SKM-1 treated with dmso at 0.1 percent for 144 hours (cell line): ENCODE results near the gene CIAPIN1.
"Not testable (repeated sequence)": the region's sequence is repeated elsewhere in the genome, so short reads cannot be mapped to it uniquely, and the experiment has no call there.

ENCODE experiments used
- DNase-seq: peaks from one replicate; lab custom pipeline; 2025; ENCODE audit not compliant: unreplicated experiment; lab: John Stamatoyannopoulos, UW

CIAPIN1 gene

DNA sequence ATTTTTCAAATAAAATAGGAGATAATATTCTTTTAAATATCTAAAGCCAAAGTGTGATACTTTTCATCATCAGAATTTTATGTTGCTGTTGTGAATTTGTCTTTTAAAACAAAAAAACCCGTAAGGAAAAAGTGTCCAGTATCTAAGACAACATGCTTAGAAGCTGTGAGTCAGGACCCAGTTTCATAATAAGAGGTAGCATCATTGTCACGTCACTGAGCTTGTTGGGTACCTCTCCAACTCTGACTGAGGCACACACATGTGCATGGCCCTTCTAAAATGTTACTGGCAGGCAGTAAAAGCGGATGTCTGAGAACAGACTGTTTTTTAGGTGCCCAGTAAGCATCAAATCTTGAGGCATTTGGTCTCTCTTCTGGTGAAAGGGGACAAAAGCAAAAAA is 2.5 kb downstream of the CIAPIN1 start:
- DNase-seq, result no peak

DNA sequence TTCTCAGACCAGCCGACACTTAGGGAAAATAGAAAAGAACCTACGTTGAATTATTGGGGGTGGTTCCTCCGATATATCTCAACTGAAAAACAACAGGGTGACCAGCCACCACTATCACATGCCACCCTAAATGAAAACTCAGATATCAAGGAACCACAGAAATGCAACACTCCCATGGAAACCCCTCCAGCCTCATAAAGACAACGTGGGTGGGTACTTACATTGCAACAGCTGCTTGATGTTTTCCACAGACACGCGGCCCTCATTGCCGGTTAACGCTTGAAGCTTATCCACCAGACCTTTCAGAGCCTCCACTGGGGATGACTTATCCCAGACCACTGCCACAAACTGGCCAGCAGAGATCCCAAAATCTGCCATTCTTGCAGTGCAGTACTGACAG is 6.6 kb downstream of the CIAPIN1 start:
- not testable (repeated sequence) for DNase-seq

DNA sequence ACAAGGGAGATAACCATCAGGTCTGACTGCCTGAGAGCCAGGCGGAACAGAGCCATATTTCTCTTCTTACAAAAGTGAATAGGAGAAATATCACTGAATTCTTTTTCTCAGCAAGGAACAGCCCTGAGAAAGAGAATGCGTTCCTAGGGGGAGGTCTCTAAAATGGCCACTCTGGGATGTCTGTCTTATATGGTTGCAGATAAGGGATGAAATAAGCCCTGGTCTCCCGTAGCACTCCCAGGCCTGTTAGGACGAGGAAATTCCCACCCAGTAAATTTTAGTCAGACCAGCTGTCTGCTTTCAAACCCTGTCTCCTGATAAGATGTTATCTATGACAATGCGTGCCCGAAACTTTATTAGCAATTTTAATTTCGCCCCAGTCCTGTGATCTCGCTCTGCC is 7.2 kb downstream of the CIAPIN1 start:
- not testable (repeated sequence) for DNase-seq

DNA sequence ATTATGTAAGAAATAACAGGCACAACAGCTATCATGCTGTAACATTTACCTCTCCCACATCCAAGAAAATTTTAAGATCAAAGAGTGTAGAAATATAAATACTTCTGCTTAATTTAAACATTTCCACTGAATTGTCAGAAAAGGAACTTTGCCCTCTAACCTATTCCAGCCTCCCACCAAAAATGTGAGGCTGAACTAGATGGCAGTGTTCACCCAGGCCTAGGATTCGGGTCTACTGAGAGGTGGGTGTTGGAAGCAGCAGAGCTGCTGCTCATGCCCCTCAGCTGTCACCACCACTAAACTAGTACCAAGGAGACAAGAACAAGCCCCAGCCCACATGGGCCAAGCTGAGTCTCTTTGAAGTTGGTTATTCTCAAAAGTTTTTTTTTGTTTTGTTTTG is 11.3 kb downstream of the CIAPIN1 start:
- no peak for DNase-seq

DNA sequence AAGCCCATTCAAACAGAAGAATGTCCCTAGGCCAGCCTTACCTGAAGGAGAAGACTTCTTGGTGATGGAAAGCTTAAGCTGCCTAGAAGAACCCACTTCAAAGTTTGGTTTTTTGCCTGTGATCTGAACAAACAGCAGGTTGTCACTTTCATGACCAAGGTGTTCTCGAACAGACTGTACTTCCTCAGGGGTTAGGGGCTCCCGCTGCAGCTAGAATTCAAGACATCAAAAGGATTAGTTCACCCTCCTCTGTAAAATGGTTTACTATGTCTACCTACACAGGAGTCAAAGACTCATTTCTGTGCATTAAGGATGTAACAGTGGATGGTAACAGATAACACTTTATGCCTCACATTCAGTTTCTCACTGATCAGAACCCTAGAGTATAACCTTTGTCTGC is 13.2 kb downstream of the CIAPIN1 start:
- DNase-seq, result no peak

DNA sequence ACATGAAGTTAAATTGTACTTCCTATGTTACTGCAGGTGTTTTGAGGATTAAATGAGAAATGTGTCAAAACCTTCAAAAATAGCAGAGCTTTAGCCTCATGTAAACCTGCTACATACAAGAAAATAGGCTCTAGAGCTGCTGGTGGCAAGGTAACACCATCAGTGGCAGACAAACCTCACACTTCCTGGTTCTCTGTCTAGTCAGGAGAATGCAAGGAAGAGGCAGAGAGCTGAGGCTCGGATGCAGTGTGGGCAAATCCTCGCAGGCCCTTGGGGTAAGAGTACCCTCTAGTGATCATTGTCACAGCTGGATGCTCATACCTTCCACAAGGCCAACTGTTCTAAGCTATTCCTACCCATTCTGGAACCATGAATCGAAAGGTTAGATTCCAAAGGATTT is 14.2 kb downstream of the CIAPIN1 start:
- no peak for DNase-seq

DNA sequence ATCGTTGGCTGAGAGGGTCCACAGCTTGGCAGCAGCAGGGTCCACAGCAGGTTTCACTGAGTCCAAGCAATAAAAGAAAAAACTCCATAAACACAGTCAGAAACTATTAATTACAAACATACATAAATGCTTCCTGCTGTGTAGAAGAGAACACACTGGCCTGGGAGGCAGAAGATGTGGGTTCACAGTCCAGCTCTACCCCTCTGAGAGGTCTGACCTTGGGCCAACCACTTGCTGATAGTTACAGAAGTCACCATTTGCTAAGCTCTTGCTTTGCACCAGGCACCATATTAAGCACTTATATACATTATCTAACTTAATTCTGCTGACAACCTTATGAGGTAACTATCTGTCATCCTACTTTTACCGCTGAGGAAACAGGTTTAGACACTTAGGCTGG is 14.7 kb downstream of the CIAPIN1 start:
- DNase-seq, result no peak

DNA sequence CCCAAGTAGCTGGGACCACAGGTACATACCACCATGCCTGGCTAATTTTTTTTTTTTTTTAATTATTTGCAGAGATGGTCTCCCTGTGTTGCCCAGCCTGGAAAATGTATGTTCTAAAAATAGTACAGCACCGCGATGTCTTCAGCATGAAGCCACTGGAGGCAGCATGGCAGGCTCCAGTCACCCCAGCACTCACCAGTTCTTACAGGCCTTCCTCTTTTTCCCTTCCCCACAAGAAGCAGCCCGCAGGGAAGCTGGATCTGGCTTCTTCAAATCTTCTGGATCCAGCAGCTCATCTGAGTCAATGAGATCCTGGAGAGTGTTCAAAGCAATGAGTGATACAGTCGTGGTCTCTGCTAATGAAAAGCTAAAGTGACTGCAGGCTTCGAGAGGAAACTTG is 16.2 kb downstream of the CIAPIN1 start:
- no peak for DNase-seq

DNA sequence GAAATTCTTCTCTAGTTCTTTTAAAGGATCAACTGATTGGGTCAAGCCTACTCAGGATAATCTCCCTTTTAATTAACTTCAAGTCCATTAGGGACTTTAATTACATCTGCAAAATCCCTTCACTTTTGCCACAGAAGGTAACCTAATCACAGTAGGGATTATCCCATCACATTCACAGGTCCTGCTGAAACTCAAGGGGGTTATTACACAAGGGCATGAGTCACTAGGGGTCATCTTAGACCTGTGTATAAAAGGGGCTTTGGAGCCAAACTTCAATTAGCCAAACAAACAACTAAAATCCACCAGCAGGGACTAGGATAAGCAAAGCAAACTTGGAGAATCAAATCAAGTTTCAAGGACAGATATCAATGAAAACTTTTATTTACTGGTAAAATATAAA is 19.4 kb downstream of the CIAPIN1 start:
- no peak for DNase-seq

DNA sequence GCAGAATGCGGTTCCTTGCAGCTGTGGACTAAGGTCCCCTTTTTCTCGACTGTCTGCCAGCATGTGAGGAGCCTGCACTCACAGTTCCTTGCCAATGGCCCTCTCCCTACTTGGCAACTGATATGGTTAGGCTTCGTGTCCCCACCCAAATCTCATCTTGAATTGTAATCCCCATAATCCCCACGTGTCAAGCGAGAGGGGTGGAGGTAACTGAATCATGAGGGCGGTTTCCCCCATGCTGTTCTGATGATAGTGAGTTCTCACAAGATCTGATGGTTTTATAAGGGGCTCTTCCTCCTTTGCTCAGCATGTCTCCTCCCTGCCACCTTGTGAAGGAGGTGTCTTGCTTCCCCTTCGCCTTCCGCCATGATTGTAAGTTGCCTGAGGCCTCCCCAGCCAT is 19.9 kb downstream of the CIAPIN1 start:
- no peak for DNase-seq

DNA sequence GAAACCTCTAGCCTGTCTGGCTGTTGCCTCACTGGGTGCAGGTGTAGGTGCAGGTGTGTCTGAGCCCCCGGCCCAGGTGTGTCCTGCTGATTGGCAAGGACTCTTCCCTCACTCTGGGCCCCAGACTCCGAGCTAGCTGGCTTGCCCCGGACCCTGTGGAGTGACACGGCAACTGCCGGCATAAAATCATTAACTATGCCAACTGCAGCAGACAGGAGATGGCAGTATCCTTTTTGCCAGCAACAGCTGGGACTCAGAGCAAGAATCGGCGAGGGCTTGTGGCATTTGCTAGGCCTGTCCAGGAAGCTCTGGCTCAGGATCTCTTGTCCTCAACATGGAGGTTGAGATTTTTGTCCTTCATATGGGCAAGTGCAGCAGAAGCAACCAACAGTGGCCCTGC is 20.8 kb downstream of the CIAPIN1 start:
- DNase-seq, result no peak

DNA sequence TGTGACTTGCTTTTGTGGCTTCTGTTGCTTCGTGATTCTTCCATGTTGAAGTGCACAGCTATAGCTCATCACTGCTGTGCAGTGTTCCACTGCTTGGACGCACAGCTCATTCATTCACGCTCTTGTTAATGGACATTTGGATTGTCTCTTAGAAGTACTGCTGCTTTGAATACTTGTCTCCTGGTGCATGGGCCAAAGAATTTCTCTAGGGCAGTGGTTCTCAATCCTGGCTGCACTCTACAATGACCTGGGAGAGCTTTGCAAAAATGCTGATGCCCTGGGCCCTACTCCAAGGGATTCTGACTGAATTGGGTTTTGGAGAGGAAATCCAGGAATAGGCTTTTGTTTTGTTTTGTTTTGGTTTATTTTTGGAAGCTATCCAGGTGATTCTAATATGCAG is 22.6 kb downstream of the CIAPIN1 start:
- DNase-seq, result no peak

DNA sequence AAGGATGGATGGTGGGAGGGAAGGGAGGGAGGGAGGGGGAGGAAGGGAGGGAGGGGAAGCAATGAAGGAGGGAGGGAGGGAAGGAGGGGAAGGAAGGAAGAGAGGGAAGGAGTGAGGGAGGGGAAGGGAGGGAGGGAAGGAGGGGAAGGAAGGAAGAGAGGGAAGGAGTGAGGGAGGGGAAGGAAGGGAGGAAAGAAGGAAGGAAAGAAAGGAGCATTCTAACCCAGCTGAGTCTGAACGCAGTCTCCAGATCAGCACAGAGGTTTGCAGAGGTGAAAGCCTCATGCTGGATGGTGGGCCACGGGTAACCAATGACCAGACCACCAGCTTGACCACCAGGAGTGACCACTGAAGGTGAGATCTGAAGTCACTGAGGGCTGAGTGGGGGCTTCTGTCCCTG is 24.0 kb downstream of the CIAPIN1 start:
- DNase-seq, result no peak

DNA sequence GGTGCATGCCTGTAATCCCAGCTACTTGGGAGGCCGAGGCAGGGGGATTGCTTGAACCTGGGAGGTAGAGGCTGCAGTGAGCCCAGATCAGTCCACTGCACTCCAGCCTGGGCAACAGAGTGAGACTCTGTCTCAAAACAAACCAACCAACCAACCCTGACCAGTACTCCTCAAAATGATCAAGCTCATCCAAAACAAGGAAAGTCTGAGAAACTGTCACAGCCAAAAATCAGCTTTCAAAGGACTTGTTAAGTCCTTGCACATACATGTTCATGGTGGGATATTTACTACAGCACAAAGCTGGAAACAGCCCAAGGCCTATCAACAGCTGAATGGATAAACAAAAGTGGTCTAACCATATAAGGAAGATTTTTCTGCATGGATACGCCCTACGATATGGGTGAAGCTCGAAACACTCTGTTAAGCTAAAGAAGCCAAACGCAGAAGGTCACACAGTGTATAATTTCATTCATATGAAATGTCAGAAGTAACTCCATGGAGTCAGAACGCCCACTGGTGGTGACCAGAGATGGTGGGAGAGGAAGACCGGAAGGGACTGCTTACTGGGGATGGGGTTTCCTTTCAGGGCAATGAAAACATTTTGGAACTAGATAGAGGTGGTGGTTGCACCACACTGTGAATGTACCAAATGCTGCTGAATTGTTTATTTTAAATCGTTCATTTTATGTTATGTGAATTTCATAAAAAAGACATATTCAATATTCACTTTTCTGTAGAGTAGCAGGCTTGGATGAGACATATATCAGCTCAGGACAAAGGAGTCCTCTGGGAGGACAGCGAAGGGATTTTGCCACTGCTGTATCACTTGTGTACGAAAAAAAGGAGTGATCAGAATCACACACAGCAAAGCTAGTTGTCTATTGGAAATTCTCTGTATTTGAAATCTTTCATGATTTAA is 24.9 kb downstream of the CIAPIN1 start:
- peak; percentile 34 for DNase-seq

DNA sequence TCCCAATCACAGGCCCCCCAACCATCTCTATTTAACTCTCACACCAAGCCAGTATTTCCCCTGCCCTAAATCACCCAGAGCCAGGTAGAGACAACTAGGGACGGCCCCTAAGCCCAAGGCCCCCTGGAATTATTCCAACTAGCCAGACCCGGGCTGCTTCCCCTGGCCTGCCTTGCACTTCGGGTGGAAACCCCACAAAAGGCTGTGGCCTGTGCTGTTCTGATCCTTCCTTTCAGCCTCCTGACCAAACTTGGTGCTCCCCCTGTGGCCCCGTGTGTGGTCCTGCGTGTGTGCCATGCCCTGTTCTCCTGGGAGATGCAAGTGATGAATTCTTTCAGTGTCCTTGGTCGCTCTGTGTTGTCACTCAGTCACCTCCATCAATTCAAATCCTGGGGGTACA is 27.7 kb downstream of the CIAPIN1 start:
- DNase-seq, result no peak

DNA sequence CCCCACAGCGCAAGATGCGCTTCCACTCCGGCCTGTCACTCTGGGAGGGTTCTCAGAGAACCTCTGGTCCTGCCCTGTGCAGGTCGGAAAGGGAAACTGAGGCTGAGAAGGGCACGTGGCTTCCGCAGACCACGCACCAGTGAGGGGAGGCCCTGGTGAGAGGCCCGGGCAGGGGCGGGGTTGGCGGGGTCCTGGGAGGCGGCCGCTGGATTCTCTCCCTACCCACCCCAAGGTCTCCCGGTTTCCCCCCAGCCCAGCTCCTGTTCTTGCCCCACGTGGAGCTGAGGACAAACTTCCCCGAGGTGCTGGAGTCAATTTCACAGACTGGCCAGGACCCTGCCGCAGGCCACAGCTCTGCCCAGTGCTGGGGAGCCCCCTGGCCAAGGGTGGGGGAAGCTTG is 31.1 kb downstream of the CIAPIN1 start:
- DNase-seq, result no peak

DNA sequence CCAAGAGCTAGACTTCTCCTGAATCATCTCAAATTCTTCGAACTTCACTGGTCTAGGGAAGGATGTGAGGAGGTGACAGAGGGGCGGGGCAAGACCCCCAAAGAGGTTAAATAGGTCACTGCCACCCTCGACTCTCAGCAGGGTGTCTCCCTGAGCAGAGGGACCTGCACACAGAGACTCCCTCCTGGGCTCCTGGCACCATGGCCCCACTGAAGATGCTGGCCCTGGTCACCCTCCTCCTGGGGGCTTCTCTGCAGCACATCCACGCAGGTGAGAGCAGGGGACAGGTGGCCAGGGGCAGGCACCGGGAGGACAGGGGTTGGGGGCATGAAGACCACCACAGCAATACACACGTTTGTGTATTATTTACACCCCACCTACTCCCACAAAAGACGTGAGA is 33.5 kb downstream of the CIAPIN1 start:
- DNase-seq, result no peak

DNA sequence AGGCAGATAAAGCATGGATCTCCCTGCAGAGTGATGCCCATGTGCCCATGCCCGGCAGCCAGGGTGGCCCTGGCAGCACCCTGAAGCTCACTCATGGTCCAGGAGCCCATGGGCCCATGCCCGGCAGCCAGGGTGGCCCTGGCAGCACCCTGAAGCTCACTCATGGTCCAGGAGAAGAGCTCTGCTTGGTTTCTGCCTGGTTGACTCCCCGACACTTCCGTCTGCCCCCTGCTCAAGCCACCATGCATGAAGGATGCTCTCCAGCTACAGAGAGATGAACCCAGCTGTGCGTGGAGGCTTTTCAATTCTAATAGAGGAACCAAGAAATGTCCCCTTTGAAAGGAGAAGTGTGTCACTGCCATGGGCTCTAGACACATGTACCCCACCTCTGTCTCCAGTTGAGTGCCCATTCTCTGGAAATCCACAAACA is 33.9 kb downstream of the CIAPIN1 start:
- DNase-seq, result no peak

DNA sequence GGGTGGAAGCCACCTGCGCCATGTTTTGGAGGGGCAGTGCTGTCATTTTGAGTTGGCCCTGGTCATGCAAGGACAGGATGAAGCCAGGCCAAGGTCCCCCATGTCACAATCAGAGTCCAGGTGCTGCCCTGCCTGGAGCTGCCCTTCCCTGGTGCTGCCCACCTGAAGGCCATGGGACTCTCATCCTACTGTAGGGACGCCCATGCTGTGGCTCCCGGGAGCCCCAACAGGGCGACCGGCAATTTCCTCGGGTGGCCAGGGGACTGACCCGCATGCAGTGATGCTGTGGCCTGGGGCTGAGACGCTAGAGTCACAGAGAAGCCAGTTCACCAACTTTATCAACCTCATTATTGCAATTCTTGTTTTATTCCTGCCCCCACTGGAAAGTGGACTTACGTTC is 34.6 kb downstream of the CIAPIN1 start:
- DNase-seq, result no peak

DNA sequence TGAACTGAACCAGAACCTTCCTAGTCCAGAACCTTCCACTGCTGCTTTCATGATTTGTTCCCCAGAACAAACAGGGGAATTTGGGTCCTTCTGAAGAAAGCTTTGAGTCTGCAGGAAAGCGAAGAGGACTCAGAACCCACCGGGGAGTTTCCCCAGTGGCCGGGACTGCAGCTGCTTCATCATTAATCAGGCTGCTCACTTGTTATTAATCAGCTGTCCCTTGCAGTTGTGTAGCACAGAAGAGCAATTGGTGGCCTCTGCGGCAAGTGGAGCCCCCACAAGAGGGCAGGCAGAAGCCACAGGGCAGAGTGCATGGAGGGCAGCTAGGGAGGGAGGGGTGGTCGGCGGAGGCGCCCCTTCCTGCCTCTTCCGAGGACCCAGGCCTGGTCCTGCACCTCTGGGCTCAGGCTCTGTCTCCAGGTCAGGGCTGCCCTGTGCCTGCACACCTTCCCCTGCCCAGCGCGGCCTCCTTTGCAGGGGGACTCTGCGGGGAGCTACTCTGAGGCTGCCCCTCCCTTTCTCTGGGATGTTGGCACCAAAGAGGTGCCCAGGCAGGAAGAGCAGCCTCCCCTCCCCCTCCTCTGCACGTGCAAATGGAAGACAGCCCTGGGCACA is 35.7 kb downstream of the CIAPIN1 start:
- DNase-seq, result no peak

DNA sequence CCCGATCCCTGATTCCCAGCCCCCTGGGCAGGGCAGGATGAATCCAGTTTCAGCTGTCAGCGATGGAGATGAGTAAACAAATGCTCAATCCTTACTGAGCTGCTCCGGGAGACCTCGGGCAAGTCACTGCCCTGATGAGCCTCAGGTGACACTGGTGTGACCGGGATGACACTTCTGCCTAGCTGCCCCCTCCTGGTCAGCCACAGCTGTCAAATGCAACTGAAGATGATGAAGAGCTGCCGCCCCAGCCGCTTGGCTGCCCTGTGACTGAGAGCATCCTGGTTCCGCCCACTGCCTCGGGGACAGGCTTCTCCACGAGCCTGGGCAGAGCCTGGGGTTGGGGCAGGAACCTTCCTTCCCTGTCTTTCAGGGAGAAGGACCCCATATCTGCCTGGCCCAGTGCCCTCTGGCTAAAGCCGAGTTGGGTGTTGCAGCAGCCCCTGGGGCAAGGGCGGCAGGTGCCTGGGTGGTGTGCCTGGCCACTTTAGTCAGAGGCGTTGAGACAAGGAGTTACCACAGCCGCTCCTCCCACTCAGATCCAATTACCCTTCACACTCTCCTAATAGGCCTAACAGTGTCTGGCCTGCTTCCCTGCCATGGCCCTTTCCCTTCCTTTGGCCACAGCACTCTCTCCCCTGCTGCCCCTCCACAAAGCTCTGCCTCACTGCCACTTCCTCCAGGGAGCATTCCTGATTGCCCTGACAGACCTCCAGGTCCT is 37.2 kb downstream of the CIAPIN1 start:
- DNase-seq, result no peak

DNA sequence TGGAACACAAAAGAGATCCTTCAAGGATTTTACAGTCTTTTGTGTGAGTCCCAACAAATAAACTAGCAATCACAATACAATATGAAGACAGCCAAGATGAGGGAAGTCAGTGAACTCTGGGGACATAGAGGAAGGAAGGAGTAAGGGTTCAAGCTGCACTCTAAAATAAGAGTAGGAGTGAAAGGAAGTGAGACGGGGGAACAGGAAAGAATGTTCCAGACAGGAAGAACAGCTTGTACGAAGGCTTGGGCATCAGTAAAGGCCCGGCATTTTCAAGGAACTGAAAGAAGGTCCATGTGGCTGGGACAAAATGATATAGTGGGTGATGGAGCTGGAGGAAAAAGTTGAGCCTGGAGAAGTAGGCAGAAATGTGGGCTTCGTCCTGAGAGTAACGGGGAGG is 38.1 kb downstream of the CIAPIN1 start:
- DNase-seq, result no peak
